K562 (cell line): ENCODE results near the gene VPS37D. TPM values are rescaled to one million over a fixed set of nuclear protein-coding genes. Genes with fewer than 3 reads are reported as not detected.

ENCODE experiments used
- IRF2 ChIP-seq: sonication (generic); formaldehyde crosslinking; IDR thresholded peaks from 2 replicates; pipeline ENCODE4 v1.8.1; 2022; ENCODE audit warnings: mild to moderate bottlenecking, missing genetic modification reagents
- KLF13 ChIP-seq: fragments of 450-650 bp; IDR thresholded peaks from 2 replicates; pipeline ENCODE4 v1.6.1; 2016; ENCODE audit warnings: missing genetic modification characterization, low read depth, mild to moderate bottlenecking, missing compliant biosample characterization, moderate library complexity, borderline replicate concordance
- MTA1 ChIP-seq: fragments of 450-650 bp; IDR thresholded peaks from 2 replicates; pipeline ENCODE4 v1.6.1; 2017; ENCODE audit warnings: borderline replicate concordance
- RBM39 ChIP-seq: fragments of 200-400 bp; formaldehyde crosslinking; optimal IDR thresholded peaks from 2 replicates; pipeline ENCODE3; 2018; ENCODE audit warnings: low read depth, low read length
- SRSF1 ChIP-seq: fragments of 200-400 bp; formaldehyde crosslinking; IDR thresholded peaks from 2 replicates; pipeline ENCODE4 v1.6.1; 2017; ENCODE audit warnings: mild to moderate bottlenecking, low read depth, low read length, moderate library complexity
- ZNF197 ChIP-seq: fragments of 200-800 bp; sonication (Bioruptor generic); IDR thresholded peaks from 2 replicates; pipeline ENCODE4 v1.6.1; 2016; ENCODE audit warnings: low read depth, missing genetic modification characterization, missing compliant biosample characterization
- polyA plus RNA-seq, 8 experiments: library from polyadenylated mRNA; depleted of rRNA in 4 of 8; stranded (reverse) in 5 of 8; unstranded in 3 of 8; fragments of >200 nt; fragmentation: Nextera tagmentation in 2 of 8; fragmentation: Illumina TruSeq in 1 of 8; extraction: Ambion mirVana in 2 of 8; extraction: Trizol in 1 of 8; gene quantifications; 2 replicates each; pipeline versions ENCODE4 v1.2.1 to v1.2.3, GENCODE V29; 2011 to 2014; ENCODE audit warnings: inconsistent platforms in 1 of 8, missing spikeins in 1 of 8
- total RNA-seq, 7 experiments: library from RNA; depleted of rRNA in 6 of 7; stranded (reverse); fragments of >200 nt in 6 of 7; fragmentation: Illumina TruSeq in 2 of 7; extraction: Trizol in 2 of 7; gene quantifications; 2 replicates each; pipeline versions ENCODE4 v1.2.1 to v1.2.3, GENCODE V29; 2011 to 2021; ENCODE audit warnings: low replicate concordance in 1 of 7
- TF ChIP-seq, protein P1 (sequence below): fragments of 450-650 bp; IDR thresholded peaks from 2 replicates; pipeline ENCODE4 v1.7.1; 2018; ENCODE audit warnings: mild to moderate bottlenecking, low read depth; ENCODE audit not compliant: partially characterized antibody
- TF ChIP-seq, protein P2 (sequence below): fragments of 450-650 bp; IDR thresholded peaks from 2 replicates; pipeline ENCODE4 v1.6.1; 2017; ENCODE audit warnings: antibody characterized with exemption
- TF ChIP-seq, protein P3 (sequence below): fragments of 450-650 bp; IDR thresholded peaks from 2 replicates; pipeline ENCODE4 v1.6.1; 2018; ENCODE audit not compliant: partially characterized antibody
- TF ChIP-seq, protein P4 (sequence below): fragments of 250-450 bp; sonication (Bioruptor Pico); IDR thresholded peaks from 2 replicates; pipeline ENCODE4 v1.5.0; 2020; ENCODE audit warnings: mild to moderate bottlenecking, borderline replicate concordance
- TF ChIP-seq, protein P5 (sequence below): fragments of 450-650 bp; IDR thresholded peaks from 2 replicates; pipeline ENCODE4 v1.6.1; 2014; ENCODE audit warnings: low read depth, mild to moderate bottlenecking, moderate library complexity, borderline replicate concordance
- TF ChIP-seq, protein P6 (sequence below): sonication (generic); IDR thresholded peaks from 2 replicates; pipeline ENCODE4 v1.6.1; 2016

The VPS37D gene
- total and polyA plus RNA-seq, 9 of the 15 experiments (the other 6 are each of a cell fraction or from before 2014, with no cell fraction given): 0.25 to 2.3 (median 1.0) TPM; not detected in 3

DNA sequence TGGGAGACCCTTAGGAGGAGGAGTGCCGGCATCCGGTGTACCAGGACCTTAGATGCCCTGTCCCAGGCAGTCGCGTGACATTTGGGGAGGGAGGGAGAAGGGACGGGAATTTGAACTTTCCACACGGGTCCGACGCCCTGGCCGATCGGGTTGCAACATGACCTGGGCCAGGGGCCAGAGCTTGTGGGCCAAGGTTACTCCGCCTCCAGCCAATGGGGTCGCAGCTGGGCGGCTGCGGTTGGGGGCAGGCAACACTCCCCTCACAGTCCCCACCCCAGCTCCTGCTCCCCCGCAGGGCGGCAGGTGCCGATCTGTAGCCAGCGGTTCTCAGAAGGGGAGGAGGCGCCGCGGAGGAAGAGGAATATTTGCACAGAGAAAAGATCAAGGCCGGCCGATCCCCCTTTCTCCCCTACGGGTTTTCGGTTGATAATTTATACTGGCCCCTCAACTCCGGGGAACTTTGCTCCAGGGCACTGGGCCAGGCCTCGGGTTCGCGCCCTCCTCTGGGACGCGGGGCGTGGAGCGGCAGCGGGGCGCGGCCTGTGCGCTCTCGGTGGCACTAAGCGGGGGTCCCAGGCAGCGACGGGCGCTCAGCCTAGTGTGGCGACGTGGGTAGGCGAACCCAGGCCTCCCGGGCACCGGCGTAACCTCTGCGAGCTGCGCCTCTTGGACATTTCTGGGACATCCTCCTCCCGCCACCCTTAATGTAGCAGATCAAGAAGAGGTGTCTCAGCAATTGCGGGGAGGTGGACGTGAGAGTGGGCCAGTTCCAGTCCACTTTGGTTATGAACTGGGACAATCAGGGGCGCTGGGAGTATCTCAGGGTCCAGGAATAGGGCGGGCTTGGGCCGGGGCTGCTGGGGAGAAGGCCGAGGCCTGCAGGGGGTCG lies 44.5 kb upstream of the VPS37D start (continued):
- TF ChIP-seq, protein P1, sequence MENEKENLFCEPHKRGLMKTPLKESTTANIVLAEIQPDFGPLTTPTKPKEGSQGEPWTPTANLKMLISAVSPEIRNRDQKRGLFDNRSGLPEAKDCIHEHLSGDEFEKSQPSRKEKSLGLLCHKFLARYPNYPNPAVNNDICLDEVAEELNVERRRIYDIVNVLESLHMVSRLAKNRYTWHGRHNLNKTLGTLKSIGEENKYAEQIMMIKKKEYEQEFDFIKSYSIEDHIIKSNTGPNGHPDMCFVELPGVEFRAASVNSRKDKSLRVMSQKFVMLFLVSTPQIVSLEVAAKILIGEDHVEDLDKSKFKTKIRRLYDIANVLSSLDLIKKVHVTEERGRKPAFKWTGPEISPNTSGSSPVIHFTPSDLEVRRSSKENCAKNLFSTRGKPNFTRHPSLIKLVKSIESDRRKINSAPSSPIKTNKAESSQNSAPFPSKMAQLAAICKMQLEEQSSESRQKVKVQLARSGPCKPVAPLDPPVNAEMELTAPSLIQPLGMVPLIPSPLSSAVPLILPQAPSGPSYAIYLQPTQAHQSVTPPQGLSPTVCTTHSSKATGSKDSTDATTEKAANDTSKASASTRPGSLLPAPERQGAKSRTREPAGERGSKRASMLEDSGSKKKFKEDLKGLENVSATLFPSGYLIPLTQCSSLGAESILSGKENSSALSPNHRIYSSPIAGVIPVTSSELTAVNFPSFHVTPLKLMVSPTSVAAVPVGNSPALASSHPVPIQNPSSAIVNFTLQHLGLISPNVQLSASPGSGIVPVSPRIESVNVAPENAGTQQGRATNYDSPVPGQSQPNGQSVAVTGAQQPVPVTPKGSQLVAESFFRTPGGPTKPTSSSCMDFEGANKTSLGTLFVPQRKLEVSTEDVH: no peak
- TF ChIP-seq, protein P2, sequence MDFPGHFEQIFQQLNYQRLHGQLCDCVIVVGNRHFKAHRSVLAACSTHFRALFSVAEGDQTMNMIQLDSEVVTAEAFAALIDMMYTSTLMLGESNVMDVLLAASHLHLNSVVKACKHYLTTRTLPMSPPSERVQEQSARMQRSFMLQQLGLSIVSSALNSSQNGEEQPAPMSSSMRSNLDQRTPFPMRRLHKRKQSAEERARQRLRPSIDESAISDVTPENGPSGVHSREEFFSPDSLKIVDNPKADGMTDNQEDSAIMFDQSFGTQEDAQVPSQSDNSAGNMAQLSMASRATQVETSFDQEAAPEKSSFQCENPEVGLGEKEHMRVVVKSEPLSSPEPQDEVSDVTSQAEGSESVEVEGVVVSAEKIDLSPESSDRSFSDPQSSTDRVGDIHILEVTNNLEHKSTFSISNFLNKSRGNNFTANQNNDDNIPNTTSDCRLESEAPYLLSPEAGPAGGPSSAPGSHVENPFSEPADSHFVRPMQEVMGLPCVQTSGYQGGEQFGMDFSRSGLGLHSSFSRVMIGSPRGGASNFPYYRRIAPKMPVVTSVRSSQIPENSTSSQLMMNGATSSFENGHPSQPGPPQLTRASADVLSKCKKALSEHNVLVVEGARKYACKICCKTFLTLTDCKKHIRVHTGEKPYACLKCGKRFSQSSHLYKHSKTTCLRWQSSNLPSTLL: peak; percentile 52; the same call in 1 of the 2 replicates
- TF ChIP-seq, protein P3, sequence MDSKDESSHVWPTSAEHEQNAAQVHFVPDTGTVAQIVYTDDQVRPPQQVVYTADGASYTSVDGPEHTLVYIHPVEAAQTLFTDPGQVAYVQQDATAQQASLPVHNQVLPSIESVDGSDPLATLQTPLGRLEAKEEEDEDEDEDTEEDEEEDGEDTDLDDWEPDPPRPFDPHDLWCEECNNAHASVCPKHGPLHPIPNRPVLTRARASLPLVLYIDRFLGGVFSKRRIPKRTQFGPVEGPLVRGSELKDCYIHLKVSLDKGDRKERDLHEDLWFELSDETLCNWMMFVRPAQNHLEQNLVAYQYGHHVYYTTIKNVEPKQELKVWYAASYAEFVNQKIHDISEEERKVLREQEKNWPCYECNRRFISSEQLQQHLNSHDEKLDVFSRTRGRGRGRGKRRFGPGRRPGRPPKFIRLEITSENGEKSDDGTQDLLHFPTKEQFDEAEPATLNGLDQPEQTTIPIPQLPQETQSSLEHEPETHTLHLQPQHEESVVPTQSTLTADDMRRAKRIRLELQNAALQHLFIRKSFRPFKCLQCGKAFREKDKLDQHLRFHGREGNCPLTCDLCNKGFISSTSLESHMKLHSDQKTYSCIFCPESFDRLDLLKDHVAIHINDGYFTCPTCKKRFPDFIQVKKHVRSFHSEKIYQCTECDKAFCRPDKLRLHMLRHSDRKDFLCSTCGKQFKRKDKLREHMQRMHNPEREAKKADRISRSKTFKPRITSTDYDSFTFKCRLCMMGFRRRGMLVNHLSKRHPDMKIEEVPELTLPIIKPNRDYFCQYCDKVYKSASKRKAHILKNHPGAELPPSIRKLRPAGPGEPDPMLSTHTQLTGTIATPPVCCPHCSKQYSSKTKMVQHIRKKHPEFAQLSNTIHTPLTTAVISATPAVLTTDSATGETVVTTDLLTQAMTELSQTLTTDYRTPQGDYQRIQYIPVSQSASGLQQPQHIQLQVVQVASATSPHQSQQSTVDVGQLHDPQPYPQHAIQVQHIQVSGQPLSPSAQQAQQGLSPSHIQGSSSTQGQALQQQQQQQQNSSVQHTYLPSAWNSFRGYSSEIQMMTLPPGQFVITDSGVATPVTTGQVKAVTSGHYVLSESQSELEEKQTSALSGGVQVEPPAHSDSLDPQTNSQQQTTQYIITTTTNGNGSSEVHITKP: no peak
- no peak for TF ChIP-seq MTA1
- TF ChIP-seq, protein P4, sequence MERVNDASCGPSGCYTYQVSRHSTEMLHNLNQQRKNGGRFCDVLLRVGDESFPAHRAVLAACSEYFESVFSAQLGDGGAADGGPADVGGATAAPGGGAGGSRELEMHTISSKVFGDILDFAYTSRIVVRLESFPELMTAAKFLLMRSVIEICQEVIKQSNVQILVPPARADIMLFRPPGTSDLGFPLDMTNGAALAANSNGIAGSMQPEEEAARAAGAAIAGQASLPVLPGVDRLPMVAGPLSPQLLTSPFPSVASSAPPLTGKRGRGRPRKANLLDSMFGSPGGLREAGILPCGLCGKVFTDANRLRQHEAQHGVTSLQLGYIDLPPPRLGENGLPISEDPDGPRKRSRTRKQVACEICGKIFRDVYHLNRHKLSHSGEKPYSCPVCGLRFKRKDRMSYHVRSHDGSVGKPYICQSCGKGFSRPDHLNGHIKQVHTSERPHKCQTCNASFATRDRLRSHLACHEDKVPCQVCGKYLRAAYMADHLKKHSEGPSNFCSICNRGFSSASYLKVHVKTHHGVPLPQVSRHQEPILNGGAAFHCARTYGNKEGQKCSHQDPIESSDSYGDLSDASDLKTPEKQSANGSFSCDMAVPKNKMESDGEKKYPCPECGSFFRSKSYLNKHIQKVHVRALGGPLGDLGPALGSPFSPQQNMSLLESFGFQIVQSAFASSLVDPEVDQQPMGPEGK (CRISPR knock-in tag): no peak
- no peak for TF ChIP-seq IRF2 (CRISPR knock-in tag)
- TF ChIP-seq, protein P5, sequence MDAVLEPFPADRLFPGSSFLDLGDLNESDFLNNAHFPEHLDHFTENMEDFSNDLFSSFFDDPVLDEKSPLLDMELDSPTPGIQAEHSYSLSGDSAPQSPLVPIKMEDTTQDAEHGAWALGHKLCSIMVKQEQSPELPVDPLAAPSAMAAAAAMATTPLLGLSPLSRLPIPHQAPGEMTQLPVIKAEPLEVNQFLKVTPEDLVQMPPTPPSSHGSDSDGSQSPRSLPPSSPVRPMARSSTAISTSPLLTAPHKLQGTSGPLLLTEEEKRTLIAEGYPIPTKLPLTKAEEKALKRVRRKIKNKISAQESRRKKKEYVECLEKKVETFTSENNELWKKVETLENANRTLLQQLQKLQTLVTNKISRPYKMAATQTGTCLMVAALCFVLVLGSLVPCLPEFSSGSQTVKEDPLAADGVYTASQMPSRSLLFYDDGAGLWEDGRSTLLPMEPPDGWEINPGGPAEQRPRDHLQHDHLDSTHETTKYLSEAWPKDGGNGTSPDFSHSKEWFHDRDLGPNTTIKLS: no peak
- TF ChIP-seq KLF13 (tag): no peak
- TF ChIP-seq, protein P6, sequence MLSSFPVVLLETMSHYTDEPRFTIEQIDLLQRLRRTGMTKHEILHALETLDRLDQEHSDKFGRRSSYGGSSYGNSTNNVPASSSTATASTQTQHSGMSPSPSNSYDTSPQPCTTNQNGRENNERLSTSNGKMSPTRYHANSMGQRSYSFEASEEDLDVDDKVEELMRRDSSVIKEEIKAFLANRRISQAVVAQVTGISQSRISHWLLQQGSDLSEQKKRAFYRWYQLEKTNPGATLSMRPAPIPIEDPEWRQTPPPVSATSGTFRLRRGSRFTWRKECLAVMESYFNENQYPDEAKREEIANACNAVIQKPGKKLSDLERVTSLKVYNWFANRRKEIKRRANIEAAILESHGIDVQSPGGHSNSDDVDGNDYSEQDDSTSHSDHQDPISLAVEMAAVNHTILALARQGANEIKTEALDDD: no peak
- TF ChIP-seq SRSF1: no peak
- no peak for TF ChIP-seq RBM39
- TF ChIP-seq ZNF197 (CRISPR knock-in tag): no peak
